Astrocyte of the hippocampus (primary cell): Measurements from ENCODE around the gene OVOL3.

Experiments
- DNase-seq: peaks from one replicate; pipeline ENCODE4 v3.0.0; 2011; ENCODE audit warnings: low read depth, low spot score

The OVOL3 gene

GRCh38 chr19:36100476-36100875, 10.5 kb upstream of the OVOL3 start:
- DNase-seq, result no peak

- no peak for DNase-seq
Measured at GRCh38 chr19:36101550-36102327, 9.2 kb upstream of the OVOL3 start.

- DNase-seq, result no peak
Measured at GRCh38 chr19:36103040-36103626, 7.8 kb upstream of the OVOL3 start.

GRCh38 chr19:36103842-36104552, 6.9 kb upstream of the OVOL3 start:
- no peak for DNase-seq

- no peak for DNase-seq
Measured at GRCh38 chr19:36106441-36106840, 4.5 kb upstream of the OVOL3 start.

GRCh38 chr19:36106991-36107390, 4.0 kb upstream of the OVOL3 start:
- DNase-seq, result no peak

GRCh38 chr19:36108684-36109083, 2.3 kb upstream of the OVOL3 start:
- DNase-seq, result no peak

- no peak for DNase-seq
Measured at GRCh38 chr19:36111200-36111539, 227 bp downstream of the OVOL3 start.

- DNase-seq, result no peak
Measured at GRCh38 chr19:36112678-36113077, 1.7 kb downstream of the OVOL3 start.

- DNase-seq, result no peak
Measured at GRCh38 chr19:36113425-36113824, 2.5 kb downstream of the OVOL3 start.

- peak; percentile 37 for DNase-seq
Measured at GRCh38 chr19:36113894-36114720, 3.2 kb downstream of the OVOL3 start.

GRCh38 chr19:36114721-36115452, 3.9 kb downstream of the OVOL3 start, which contains the start of gene POLR2I:
Gene POLR2I (minus strand): TSS chr19:36114875. CDS start chr19:36114856, 19 bp downstream.
- peak; percentile 100 for DNase-seq

GRCh38 chr19:36115453-36116343, 4.8 kb downstream of the OVOL3 start, which contains the start of gene TBCB:
Gene TBCB (plus strand): TSS chr19:36115468. CDS start chr19:36115561, 93 bp downstream.
- DNase-seq, result no peak

- DNase-seq, result no peak
Measured at GRCh38 chr19:36116344-36116637, 5.3 kb downstream of the OVOL3 start.

GRCh38 chr19:36120092-36120983, 9.4 kb downstream of the OVOL3 start:
- DNase-seq, result no peak

- no peak for DNase-seq
Measured at GRCh38 chr19:36120984-36121358, 10.0 kb downstream of the OVOL3 start.

GRCh38 chr19:36121486-36122124, 10.7 kb downstream of the OVOL3 start:
- no peak for DNase-seq

GRCh38 chr19:36125557-36125956, 14.6 kb downstream of the OVOL3 start:
- DNase-seq, result no peak

GRCh38 chr19:36128392-36128736, 17.4 kb downstream of the OVOL3 start:
- no peak for DNase-seq
